Right kidney (tissue), 1 donor: ENCODE results near the gene FCN1.

Experiments used
- DNase-seq: peaks from one replicate; pipeline ENCODE4 v3.0.0-alpha.2; 2016

FCN1 gene

DNA sequence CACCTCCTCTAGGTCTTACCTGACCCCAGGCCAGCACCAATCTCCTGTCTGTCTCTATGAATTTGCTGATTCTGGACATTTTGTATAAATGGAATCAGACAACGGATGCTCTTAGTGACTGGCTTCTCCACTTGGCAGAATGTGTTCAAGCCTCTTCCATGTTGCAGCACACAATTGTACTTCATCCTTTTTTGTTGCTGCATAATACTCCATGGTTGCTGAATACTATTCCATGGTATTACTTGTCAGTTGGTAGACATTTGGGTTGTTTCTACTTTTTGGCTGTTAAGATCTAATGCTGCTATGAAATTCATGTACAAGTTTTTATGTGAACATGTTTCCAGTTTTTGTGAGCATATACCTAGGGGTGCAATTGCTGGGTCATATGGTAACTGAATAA lies 34.3 kb upstream of the FCN1 start:
- no peak for DNase-seq

DNA sequence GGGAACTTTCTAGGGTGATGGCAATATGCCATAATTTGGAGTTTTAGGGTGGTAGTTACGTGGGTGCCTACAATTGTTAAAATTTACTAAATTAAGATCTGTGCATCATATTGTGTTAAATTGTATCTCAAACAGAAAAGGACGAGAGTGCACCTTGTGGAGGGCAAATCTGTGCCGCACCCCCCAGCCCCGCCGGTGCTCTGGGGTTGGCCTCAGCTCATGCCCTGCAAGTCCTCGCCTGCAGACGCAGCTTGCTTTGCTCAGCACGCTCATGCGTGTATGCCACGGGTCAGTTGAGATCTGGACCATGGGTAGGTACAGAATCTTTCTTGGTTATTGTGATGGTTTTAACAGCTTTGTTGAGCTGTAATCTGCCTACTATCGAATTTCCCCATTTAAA lies 33.7 kb upstream of the FCN1 start:
- DNase-seq, result no peak

DNA sequence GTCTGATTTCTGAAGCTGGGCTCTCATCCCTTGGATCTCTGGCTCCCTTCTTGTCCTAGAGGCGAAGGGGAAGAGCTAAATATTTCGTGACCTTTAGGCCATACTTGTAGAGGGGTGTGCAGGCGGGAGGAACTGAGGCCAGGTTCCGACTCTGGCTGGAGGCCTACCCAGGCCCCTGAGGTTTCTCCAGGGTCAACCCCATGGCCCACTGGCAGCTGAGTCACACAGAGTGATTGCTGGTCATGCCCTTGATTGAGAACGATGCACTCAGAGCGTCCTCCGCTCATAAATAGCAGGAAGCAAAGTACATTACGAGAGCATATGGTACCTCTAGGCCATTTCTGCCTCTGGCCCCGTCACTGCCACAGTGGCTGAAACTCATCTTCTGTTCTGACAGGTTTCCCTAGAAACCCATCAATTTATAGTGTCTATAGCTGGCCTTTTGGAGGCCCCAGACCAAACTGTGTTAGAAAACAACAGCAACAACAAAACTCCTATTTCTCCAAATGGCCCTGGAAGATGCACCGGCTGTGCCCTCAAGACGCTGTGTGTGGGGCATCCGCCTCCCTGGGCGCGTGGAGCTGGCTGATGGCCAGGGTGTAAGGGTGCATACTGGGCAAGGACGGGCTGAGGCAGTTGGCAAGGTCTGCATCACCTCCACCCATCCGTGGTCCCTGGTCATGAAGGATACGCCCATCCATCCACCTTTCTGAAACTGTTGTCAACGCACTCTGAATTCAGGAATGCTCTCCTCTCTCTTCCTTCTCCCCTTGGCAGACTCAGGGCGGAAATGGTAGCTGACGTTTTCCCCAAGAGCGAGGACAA lies 32.9 kb upstream of the FCN1 start:
- no peak for DNase-seq

DNA sequence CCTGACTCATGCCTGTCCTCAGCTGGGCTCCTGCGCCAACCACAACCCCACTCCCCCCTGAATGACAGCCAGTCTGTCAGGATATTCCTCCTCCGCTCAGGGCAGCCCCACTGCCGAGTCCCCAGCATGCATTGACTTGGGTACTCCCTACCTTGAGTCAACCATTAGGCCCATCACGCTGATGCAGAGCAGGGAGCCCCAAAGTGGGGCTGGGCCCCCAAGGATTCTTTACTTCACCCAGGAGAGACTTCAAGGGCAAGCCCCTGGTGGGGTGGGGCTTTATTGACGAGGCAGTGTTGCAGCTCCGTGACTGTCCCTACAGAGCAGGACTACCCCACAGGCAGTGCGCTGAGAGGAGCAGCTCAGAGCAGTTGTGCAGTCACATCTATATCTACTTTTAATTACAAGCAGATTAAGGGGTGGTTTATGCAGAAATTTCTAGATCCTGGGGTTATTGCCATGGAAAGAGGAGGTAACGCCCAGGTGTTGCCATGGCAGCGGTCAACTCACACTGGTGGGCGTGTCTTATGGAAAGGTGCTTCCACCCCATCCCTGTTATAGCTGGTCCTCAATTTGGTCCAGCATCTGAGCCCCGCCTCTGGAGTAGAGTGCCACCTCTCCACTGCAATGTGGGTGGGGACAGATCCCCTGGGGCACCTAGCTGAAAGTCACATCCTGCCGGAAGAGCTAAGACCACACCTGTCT lies 32.1 kb upstream of the FCN1 start:
- no peak for DNase-seq

GRCh38 chr9:134948149-134948548 lies 30.4 kb upstream of the FCN1 start:
- no peak for DNase-seq

DNA sequence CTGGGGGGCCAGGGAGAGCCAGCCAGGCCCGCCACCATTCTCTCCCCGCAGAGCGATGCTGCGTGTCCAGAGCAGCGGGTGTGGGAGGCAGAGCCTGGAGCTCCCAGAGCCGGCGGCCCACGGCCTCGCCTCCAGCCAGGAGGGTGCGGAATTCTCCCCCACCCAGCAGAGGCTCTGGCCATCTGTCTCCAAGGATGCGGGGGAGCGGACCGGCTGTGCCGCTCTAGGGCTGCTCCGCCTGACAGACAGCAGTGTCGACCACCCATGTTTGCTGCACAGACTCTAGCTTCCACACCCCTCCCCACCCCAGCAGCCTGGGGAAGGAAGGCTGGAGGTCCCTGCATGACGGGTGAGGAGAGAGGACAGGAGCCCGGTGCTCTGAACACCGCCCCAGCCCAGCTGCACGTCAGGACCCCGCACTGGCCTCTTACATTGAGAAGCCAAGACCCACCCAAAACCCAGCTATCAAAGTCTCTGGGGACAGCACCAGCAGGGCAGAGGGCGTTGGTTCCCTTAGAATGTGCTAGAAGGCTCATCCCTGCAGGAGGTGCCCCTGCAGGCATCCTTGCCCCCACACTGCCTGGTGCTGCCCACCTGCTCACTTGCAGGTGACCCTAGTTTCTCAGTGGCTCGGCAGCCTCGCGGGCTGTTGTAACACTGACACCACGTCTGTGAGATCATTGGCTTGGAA lies 29.7 kb upstream of the FCN1 start:
- peak; percentile 49 for DNase-seq

DNA sequence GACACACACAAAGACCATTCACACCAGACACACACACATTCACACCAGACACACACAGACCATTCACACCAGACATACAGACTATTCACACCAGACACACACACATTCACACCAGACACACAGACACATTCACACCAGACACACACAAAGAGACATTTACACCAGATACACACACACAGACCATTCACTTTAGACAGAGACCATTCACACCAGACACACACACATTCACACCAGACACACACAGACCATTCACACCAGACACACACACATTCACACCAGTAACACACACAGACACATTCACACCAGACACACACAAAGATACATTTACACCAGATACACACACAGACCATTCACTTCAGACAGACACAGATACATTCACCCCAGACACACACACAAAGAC lies 29.0 kb upstream of the FCN1 start:
- no peak for DNase-seq

DNA sequence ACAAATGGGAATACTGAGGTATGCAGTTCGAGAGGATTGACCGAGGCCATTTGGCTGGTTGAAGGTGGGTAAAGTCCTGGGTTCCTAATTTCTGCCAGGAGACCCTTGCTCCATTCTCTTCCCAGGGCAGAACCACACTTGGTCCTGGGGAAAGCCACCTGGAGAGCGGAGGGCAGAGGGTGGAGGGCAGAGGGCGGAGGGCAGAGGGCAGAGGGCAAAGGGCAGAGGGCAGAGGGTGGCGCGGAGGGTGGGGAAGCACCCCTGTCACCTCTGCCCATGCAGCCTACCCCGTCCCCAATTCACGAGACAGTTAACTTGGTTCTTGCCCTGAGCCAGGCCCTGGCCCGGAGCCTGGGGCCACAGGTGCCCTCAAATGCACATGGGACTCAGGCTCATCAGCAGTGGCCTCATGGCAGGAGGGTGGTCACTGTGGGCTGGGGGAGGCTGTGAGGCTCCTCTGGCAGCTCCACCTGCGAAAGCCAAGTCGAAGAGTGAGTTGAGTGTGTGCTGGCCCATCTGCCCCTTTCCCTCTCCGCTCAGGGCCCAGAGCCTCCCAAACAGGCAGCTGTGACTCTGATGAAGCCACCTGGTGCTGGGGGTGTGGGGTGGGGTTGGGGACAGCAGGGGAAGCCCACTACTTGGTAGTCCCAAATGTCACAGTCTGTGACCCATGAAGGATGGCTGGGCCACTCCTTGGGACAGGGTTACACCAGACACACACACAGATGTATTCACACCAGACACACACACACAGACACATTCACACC lies 28.0 kb upstream of the FCN1 start:
- no peak for DNase-seq

DNA sequence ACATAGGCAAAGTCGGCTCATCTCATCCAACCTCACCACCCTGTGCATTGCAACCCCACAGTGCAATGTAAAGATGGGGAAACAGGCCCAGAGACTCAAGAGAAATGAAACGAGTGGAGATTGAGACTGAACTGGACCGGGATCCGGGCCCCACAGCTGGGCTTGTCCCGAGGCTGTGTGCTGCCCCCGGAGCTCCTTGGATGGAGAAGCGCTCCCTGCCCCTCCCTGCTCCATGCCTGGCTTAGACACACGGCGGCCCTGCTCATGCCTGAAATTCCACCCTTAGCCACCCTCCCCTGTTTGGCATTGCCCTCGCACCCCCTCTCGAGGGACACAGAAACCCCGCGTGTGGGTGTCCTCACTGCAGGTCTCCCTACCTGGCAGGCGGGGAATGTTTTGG lies 27.2 kb upstream of the FCN1 start:
- DNase-seq, result no peak

- DNase-seq, result peak; percentile 37
Observed at GRCh38 chr9:134944351-134944802, 26.7 kb upstream of the FCN1 start.

- DNase-seq, result no peak
Observed at GRCh38 chr9:134943836-134944235, 26.1 kb upstream of the FCN1 start.

GRCh38 chr9:134943411-134943810 lies 25.7 kb upstream of the FCN1 start:
- DNase-seq, result no peak

DNA sequence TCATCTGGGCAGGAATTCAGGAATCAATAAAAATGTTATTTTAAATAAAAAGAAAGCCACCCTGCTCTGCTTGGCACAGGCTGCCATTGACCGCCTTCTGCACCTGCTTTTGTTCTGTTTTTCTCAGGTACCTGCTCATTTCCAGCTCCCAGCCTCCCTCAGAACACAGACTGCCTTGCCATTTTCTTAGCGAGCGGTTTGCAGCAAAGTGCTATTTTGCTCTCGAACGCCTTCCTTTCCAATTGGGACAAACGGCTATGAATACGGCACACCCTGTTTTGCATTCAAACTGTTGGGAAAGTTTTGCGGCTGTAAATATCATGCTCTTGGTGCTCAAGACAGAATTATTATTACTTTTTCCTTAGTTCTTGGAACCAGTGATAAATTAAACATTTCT lies 25.1 kb upstream of the FCN1 start:
- DNase-seq, result no peak

DNA sequence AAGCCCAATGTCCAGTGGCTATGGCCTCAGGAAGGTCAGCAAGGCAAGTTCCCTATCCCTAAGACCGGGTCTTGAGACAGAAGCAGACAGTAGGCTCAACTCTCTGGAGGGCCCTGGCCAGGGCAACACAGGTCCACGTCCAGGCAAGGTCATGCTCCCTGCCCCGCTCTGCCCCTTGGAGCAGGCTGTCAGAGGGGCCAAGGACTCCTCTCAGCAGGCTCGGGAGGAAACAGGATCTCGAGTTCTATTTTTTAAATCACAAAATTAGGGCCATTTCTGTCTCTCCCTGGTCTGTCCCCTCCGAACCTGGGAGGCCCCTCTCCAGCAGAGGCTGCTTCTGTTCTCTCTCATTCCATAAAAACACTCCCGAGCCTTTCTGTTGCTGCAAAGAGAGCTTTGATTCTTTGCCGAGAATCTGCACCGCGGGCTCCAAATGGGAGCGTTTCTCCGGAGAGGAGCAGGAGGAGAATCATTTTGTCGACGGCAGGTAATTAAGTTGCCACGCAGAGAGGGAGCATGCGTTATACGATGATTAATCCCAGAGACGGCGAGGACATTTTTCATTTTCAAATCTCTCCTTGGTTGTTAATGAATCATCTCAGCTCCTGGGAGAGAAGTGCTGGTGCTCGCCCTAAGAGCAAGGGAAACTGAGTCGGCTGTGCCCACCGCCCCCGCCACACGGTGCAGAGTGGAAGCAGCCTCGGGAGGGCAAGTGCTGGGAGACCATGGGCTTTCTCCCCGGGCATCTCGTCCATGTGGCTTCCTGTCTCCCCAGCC lies 24.5 kb upstream of the FCN1 start:
- DNase-seq, result no peak

GRCh38 chr9:134940236-134941208 lies 22.8 kb upstream of the FCN1 start:
- DNase-seq, result no peak

DNA sequence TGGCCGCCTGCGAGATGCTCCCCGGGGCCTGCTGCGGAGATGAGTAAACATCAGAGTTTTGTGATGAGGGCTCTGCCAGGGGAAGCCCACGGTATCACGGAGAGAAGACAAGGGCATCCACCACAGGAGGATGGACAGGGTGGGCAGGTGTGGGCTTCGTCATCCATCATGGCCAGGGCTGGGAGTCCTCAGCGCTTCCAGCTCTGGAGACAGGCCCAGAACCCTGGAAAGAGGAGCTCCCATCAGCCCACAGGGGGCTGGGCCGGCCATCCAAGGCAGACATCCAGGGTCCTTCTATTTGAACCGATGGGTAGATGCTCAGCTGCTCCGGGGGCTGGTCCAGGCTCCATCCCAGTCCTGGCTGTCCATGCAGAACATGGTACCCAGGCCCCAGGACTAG lies 22.1 kb upstream of the FCN1 start:
- no peak for DNase-seq

- DNase-seq, result no peak
Observed at GRCh38 chr9:134939080-134939733, 21.5 kb upstream of the FCN1 start.

DNA sequence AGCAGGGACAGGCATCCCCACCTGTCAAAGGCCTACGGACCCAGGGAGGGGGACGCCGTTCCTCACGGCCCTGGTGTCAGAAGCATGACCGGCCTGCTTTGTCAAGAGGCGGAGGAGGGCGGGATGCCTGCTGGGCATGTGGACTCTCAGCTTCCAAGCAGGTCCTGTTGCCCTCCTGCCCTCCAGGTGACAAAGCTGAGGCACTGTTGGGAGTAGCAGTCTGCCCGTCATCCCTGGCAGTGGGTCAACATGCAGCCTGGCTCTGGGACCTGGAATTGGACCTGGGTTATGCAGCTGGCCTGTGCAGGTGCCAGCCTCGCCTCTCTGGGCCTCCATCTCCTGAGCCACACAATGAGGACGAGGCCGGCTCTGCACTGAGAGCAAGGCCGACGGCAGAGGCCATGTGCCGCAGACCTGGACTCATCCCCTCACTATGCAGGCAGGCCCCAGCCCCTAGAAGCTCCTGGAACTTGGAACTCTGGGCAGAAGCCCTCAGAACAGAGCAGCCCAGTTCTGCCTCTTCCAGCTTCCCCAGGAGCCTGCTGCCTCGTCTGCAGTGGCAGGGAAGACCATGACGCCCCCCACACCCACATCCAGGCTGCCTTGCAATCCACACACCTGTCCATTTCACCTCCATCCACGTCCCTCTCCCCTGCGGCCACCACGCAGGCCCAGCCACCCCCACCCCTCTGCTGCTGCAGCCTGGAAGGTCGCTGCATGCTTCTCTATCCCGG lies 20.8 kb upstream of the FCN1 start:
- DNase-seq, result no peak
